Stomach (tissue), 4 donors: ENCODE measurements around the gene HAUS5.

Experiments used
- EP300 ChIP-seq: sonication (generic); formaldehyde crosslinking; IDR thresholded peaks from one replicate; pipeline ENCODE4 v1.6.1; 2017; ENCODE audit warnings: antibody characterized with exemption
- POLR2AphosphoS5 ChIP-seq, 3 donors: sonication (generic); formaldehyde crosslinking; IDR thresholded peaks; one replicate each; pipeline ENCODE4 v1.6.1; 2016; ENCODE audit warnings: antibody characterized with exemption in 3 of 3
- TF ChIP-seq, protein P1 (sequence below), 7 experiments: fragments of 450-650 bp in 4 of 7; fragments of 200-600 bp in 3 of 7; sonication (generic) in 3 of 7; IDR thresholded peaks; one replicate each; pipeline ENCODE4 v1.5.1; 2016 to 2019; ENCODE audit warnings: antibody characterized with exemption in 7 of 7, control low read depth in 2 of 7, mild to moderate bottlenecking in 1 of 7

DNA sequence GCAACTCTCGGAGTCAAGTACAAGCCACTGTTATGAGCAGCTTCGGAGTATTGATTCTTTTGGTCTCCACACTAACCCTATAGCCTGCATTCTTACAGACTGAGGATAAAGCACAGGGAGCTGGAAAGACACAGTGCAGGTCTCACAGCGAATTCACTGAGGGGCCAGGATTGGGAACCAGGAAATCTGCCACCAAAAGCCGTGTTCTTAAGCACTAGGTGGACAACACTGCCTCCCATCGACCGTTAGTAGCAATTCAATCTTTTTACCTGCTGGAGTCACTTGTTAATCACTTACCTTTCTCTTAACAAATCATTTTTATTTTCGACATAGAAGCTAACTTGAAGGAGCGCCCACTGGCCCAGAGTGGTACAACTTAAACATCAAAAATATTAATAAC is 20.3 kb upstream of the HAUS5 start:
- TF ChIP-seq POLR2AphosphoS5 (IDR thresholded peaks at IDR 0.05): no peak
- TF ChIP-seq EP300: no peak
- TF ChIP-seq, protein P1, sequence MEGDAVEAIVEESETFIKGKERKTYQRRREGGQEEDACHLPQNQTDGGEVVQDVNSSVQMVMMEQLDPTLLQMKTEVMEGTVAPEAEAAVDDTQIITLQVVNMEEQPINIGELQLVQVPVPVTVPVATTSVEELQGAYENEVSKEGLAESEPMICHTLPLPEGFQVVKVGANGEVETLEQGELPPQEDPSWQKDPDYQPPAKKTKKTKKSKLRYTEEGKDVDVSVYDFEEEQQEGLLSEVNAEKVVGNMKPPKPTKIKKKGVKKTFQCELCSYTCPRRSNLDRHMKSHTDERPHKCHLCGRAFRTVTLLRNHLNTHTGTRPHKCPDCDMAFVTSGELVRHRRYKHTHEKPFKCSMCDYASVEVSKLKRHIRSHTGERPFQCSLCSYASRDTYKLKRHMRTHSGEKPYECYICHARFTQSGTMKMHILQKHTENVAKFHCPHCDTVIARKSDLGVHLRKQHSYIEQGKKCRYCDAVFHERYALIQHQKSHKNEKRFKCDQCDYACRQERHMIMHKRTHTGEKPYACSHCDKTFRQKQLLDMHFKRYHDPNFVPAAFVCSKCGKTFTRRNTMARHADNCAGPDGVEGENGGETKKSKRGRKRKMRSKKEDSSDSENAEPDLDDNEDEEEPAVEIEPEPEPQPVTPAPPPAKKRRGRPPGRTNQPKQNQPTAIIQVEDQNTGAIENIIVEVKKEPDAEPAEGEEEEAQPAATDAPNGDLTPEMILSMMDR (IDR thresholded peaks at IDR 0.05): peak in 4 of 7 experiments; percentile 9 to 33 (median 24)
